Measurements from ENCODE around the gene IGSF21. TPM values are rescaled to one million over a fixed set of nuclear protein-coding genes. Genes with fewer than 3 reads are reported as not detected.

Gene IGSF21
- total RNA-seq, 1 donor from 2014 or later: 1.3 TPM

DNA sequence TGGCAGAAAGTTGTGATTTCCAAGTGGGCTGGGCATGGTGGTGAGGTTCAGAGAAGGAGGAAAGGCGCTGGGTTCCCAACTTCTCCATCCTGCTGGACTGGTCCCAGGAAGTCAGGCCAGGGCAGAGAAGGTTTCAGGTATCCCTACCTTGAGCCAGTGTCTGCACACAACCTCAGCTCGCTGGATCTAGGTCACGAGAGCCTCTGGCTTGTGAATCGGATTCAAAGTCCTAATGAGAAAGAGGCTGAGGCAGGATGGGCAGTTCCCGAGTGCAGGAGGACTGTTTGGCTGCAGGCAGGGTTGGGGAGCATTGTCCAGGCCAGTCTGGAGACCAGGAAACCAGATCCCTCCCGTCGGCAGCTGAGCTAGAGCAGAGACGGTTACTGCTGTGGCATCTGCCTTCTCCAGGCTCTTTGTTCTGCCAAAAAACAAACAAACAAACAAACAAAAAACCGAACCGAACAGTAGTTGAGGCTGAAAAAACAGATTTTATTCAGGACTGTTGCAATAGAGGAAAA is 19.5 kb upstream of the IGSF21 start:
- TF ChIP-seq, protein P1, sequence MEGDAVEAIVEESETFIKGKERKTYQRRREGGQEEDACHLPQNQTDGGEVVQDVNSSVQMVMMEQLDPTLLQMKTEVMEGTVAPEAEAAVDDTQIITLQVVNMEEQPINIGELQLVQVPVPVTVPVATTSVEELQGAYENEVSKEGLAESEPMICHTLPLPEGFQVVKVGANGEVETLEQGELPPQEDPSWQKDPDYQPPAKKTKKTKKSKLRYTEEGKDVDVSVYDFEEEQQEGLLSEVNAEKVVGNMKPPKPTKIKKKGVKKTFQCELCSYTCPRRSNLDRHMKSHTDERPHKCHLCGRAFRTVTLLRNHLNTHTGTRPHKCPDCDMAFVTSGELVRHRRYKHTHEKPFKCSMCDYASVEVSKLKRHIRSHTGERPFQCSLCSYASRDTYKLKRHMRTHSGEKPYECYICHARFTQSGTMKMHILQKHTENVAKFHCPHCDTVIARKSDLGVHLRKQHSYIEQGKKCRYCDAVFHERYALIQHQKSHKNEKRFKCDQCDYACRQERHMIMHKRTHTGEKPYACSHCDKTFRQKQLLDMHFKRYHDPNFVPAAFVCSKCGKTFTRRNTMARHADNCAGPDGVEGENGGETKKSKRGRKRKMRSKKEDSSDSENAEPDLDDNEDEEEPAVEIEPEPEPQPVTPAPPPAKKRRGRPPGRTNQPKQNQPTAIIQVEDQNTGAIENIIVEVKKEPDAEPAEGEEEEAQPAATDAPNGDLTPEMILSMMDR (IDR thresholded peaks at IDR 0.05; ENCODE audit: partially characterized antibody, unreplicated experiment): no peak
- Mint-ChIP-seq H3K27ac (ENCODE audit: unreplicated experiment) (no peak overlapping the region), H3K4me3 (ENCODE audit: unreplicated experiment) (no peak overlapping the region), H3K4me1 (ENCODE audit: low read depth, unreplicated experiment) (peaks cover 8% of the 10 kb centered on the region), H3K27me3 (ENCODE audit: unreplicated experiment) (no peaks in the 10 kb centered on the region), H3K36me3 (ENCODE audit: unreplicated experiment) (no peaks in the 10 kb centered on the region), H3K9me3 (ENCODE audit: unreplicated experiment) (peaks cover 3% of the 10 kb centered on the region)
- no peak for DNase-seq

GRCh38 chr1:18089488-18089887 is 18.1 kb upstream of the IGSF21 start:
- no peaks in the 10 kb centered on the region for H3K27me3 Mint-ChIP-seq (ENCODE audit: unreplicated experiment)
- H3K4me3 Mint-ChIP-seq (ENCODE audit: unreplicated experiment): no peak overlapping the region
- peaks cover 3% of the 10 kb centered on the region for H3K9me3 Mint-ChIP-seq (ENCODE audit: unreplicated experiment)
- peaks cover 8% of the 10 kb centered on the region for H3K4me1 Mint-ChIP-seq (ENCODE audit: low read depth, unreplicated experiment)
- H3K27ac Mint-ChIP-seq (ENCODE audit: unreplicated experiment): no peak overlapping the region
- no peaks in the 10 kb centered on the region for H3K36me3 Mint-ChIP-seq (ENCODE audit: unreplicated experiment)
- TF ChIP-seq, protein P1 (IDR thresholded peaks at IDR 0.05; ENCODE audit: partially characterized antibody, unreplicated experiment): no peak
- DNase-seq: no peak

GRCh38 chr1:18090636-18091035 is 17.0 kb upstream of the IGSF21 start:
- H3K9me3 Mint-ChIP-seq (ENCODE audit: unreplicated experiment): peaks cover 2% of the 10 kb centered on the region
- H3K27ac Mint-ChIP-seq (ENCODE audit: unreplicated experiment): no peak overlapping the region
- peaks cover 8% of the 10 kb centered on the region for H3K4me1 Mint-ChIP-seq (ENCODE audit: low read depth, unreplicated experiment)
- TF ChIP-seq, protein P1 (IDR thresholded peaks at IDR 0.05; ENCODE audit: partially characterized antibody, unreplicated experiment): no peak
- DNase-seq: peak; percentile 73
- peaks cover 2% of the 10 kb centered on the region for H3K27me3 Mint-ChIP-seq (ENCODE audit: unreplicated experiment)
- no peak overlapping the region for H3K4me3 Mint-ChIP-seq (ENCODE audit: unreplicated experiment)
- no peaks in the 10 kb centered on the region for H3K36me3 Mint-ChIP-seq (ENCODE audit: unreplicated experiment)

- TF ChIP-seq, protein P1 (IDR thresholded peaks at IDR 0.05; ENCODE audit: partially characterized antibody, unreplicated experiment): no peak
- Mint-ChIP-seq H3K4me1 (ENCODE audit: low read depth, unreplicated experiment) (peaks cover 8% of the 10 kb centered on the region), H3K27ac (ENCODE audit: unreplicated experiment) (no peak overlapping the region), H3K36me3 (ENCODE audit: unreplicated experiment) (no peaks in the 10 kb centered on the region), H3K27me3 (ENCODE audit: unreplicated experiment) (peaks cover 2% of the 10 kb centered on the region), H3K9me3 (ENCODE audit: unreplicated experiment) (peaks cover 1% of the 10 kb centered on the region), H3K4me3 (ENCODE audit: unreplicated experiment) (peak overlapping the region; percentile 31)
- DNase-seq: no peak
These were observed 15.7 kb upstream of the IGSF21 start for GRCh38 chr1:18091660-18092446.

GRCh38 chr1:18093193-18093592 is 14.4 kb upstream of the IGSF21 start:
- TF ChIP-seq, protein P1 (IDR thresholded peaks at IDR 0.05; ENCODE audit: partially characterized antibody, unreplicated experiment): no peak
- DNase-seq: no peak
- Mint-ChIP-seq H3K36me3 (ENCODE audit: unreplicated experiment) (no peaks in the 10 kb centered on the region), H3K4me3 (ENCODE audit: unreplicated experiment) (no peak overlapping the region), H3K27me3 (ENCODE audit: unreplicated experiment) (peaks cover 2% of the 10 kb centered on the region), H3K27ac (ENCODE audit: unreplicated experiment) (no peak overlapping the region), H3K9me3 (ENCODE audit: unreplicated experiment) (peaks cover 1% of the 10 kb centered on the region), H3K4me1 (ENCODE audit: low read depth, unreplicated experiment) (peaks cover 6% of the 10 kb centered on the region)
